ENCODE data around the gene FLT1. TPM values are rescaled to one million over a fixed set of nuclear protein-coding genes. Genes with fewer than 3 reads are reported as not detected.
A peak's percentile ranks its signal among the peaks of the same experiment; 100 is the strongest.

FLT1 gene
- total RNA-seq, 1 donor from 2014 or later = 0.60 TPM

GRCh38 chr13:28347456-28348371, 147.2 kb downstream of the FLT1 start:
- H3K4me1 Mint-ChIP-seq (ENCODE audit: low read depth) = peaks cover 15% of the 10 kb centered on the region
- DNase-seq (ENCODE audit: low spot score) = no peak
- no peak overlapping the region for H3K27ac Mint-ChIP-seq (ENCODE audit: unreplicated experiment)
- H3K36me3 Mint-ChIP-seq (ENCODE audit: low read depth) = no peaks in the 10 kb centered on the region
- no peaks in the 10 kb centered on the region for H3K9me3 Mint-ChIP-seq (ENCODE audit: low read depth)
- no peak for TF ChIP-seq CTCF (IDR thresholded peaks at IDR 0.05)
- no peaks in the 10 kb centered on the region for H3K27me3 Mint-ChIP-seq (ENCODE audit: low read depth)
- H3K4me3 Mint-ChIP-seq (ENCODE audit: unreplicated experiment) = no peak overlapping the region

DNA sequence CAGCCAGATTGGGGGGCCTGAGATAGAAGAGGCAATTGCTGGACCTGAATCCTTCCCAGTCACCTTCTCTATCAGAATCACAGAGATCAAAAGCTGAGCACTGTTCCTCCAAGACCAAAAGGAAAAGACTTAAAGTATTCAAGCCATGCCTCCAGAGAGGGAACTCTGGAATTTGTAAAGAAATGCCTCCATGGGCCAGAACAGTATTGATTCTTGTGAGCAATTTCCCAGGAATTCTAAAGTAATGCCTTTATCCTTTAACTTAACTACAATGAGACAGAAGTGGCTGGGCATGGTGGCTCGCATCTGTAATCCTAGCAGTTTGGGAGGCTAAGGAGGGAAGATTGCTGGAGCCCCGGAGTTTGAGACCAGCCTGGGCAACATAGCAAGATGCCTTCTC, 148.8 kb downstream of the FLT1 start:
- Mint-ChIP-seq H3K36me3 (ENCODE audit: low read depth) (no peaks in the 10 kb centered on the region), H3K27me3 (ENCODE audit: low read depth) (no peaks in the 10 kb centered on the region), H3K4me1 (ENCODE audit: low read depth) (peaks cover 15% of the 10 kb centered on the region), H3K9me3 (ENCODE audit: low read depth) (no peaks in the 10 kb centered on the region), H3K4me3 (ENCODE audit: unreplicated experiment) (no peak overlapping the region), H3K27ac (ENCODE audit: unreplicated experiment) (no peak overlapping the region)
- no peak for TF ChIP-seq CTCF (IDR thresholded peaks at IDR 0.05)
- DNase-seq (ENCODE audit: low spot score) = no peak

- Mint-ChIP-seq H3K27me3 (ENCODE audit: low read depth) (no peaks in the 10 kb centered on the region), H3K36me3 (ENCODE audit: low read depth) (no peaks in the 10 kb centered on the region), H3K9me3 (ENCODE audit: low read depth) (no peaks in the 10 kb centered on the region), H3K27ac (ENCODE audit: unreplicated experiment) (peak overlapping the region; percentile 83), H3K4me3 (ENCODE audit: unreplicated experiment) (no peak overlapping the region), H3K4me1 (ENCODE audit: low read depth) (peaks cover 34% of the 10 kb centered on the region)
- TF ChIP-seq CTCF (IDR thresholded peaks at IDR 0.05) = no peak
- no peak for DNase-seq (ENCODE audit: low spot score)
Observed at GRCh38 chr13:28344163-28344562, 150.8 kb downstream of the FLT1 start.

DNA sequence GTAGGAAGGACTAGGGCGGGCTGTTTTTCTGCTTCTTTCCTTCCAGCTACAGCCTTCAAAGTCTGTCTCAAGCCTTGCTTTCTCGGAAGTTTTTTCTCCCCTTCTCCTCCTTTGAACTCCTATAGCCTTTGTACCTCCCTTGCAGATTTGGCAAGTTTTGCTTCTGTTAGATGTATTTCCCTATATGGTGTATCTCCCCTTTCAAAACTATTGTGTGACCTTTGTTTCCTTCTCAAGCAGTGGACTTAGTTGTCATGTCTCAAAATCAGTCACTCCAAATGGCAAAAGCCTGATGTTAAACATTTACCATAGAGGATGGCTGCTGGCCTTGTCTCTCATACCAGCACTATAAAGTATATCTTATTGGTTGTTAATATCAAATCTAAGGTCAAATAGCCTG, 152.7 kb downstream of the FLT1 start:
- Mint-ChIP-seq H3K4me1 (ENCODE audit: low read depth) (peaks cover 53% of the 10 kb centered on the region), H3K36me3 (ENCODE audit: low read depth) (no peaks in the 10 kb centered on the region), H3K9me3 (ENCODE audit: low read depth) (no peaks in the 10 kb centered on the region), H3K4me3 (ENCODE audit: unreplicated experiment) (no peak overlapping the region), H3K27ac (ENCODE audit: unreplicated experiment) (no peak overlapping the region), H3K27me3 (ENCODE audit: low read depth) (no peaks in the 10 kb centered on the region)
- DNase-seq (ENCODE audit: low spot score) = no peak
- no peak for TF ChIP-seq CTCF (IDR thresholded peaks at IDR 0.05)

DNA sequence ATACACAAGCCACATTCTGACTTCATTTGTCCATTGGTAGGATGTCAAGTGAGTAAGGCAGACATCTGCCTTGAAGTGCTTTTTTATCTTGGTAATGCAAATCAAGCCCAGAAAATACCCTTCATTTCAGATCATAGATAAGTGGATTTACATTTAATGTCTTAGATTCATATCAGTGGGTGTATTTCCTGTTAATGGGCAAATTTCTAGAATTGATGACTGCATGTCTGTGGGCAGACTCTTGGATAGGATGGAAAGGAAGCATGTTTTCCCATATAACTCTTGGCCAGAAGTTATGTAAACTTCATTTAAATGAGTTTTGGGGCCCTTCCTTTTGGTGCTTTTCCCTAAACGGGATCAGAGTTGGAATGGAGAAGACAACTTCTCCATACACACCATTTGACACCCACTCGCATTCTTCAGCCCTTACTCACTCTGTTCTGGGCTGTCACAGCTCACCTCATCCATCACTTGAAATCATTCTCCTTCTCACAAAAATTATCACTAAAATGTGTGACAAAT, 154.6 kb downstream of the FLT1 start:
- Mint-ChIP-seq H3K4me3 (ENCODE audit: unreplicated experiment) (no peak overlapping the region), H3K27me3 (ENCODE audit: low read depth) (no peaks in the 10 kb centered on the region), H3K27ac (ENCODE audit: unreplicated experiment) (no peak overlapping the region), H3K9me3 (ENCODE audit: low read depth) (no peaks in the 10 kb centered on the region), H3K4me1 (ENCODE audit: low read depth) (peaks cover 48% of the 10 kb centered on the region), H3K36me3 (ENCODE audit: low read depth) (no peaks in the 10 kb centered on the region)
- DNase-seq (ENCODE audit: low spot score) = no peak
- TF ChIP-seq CTCF (IDR thresholded peaks at IDR 0.05) = no peak

Measured in chondrocyte (in vitro differentiated cells).